GM12878 (cell line): ENCODE results near the gene GJA4. TPM values are rescaled to one million over a fixed set of nuclear protein-coding genes. Genes with fewer than 3 reads are reported as not detected.

ENCODE experiments used
- ATAC-seq: fragments of 200-7000 bp; cut with Tn5 transposase; 3 replicates; pipeline ENCODE4 v1.9.1; 2020; ENCODE audit warnings: mild to moderate bottlenecking, moderate library complexity
- BruUV-seq: library from RNA; stranded (reverse); fragments of 400-500 nt; replicated peaks from 2 replicates; lab custom pipeline; 2021; lab: Mats Ljungman, UMichigan
- CTCF ChIA-PET: fragments of 300-600 bp; sonication (Branson Sonifier 250); formaldehyde crosslinking; extraction: SDS; loops from one replicate; lab custom pipeline; 2021; ENCODE audit warnings: inconsistent platforms; lab: Yijun Ruan, JAX
- POLR2A ChIA-PET: fragments of 350-600 bp; formaldehyde crosslinking; extraction: SDS; loops from one replicate; lab custom pipeline; 2021; ENCODE audit warnings: inconsistent platforms; lab: Charles Lee
- RAD21 ChIA-PET: fragments of 300-600 bp; sonication (Branson Sonifier 250); formaldehyde crosslinking; loops from one replicate; lab custom pipeline; 2023; ENCODE audit warnings: antibody characterized with exemption; ENCODE audit not compliant: unreplicated experiment; lab: Charles Lee
- SMC1A ChIA-PET: fragments of 300-600 bp; sonication (Branson Sonifier 250); formaldehyde crosslinking; loops from one replicate; lab custom pipeline; 2023; ENCODE audit not compliant: unreplicated experiment, uncharacterized antibody; lab: Charles Lee
- DNase-seq: peaks from one replicate; pipeline ENCODE4 v3.0.0-alpha.2; 2011; ENCODE audit warnings: low read depth, low spot score
- FAIRE-seq: peaks from 3 replicates; lab custom pipeline; 2011; peaks lifted over from hg19 to GRCh38; lab: Jason Lieb, UNC
- H2AFZ ChIP-seq: 2 replicates; pipeline ENCODE4 v1.6.0; 2011; ENCODE audit warnings: low read depth, low read length, control low read depth; ENCODE audit not compliant: control insufficient read depth
- H3K27ac ChIP-seq: 2 replicates; pipeline ENCODE4 v1.5.1; 2011; ENCODE audit warnings: control low read depth; ENCODE audit not compliant: control insufficient read depth, insufficient read depth
- H3K27me3 ChIP-seq, 2 experiments: replicated peaks in 1 of 2; 2 replicates each; pipeline versions ENCODE4 v1.6.0 to v1.6.1; 2011; ENCODE audit warnings: low read length in 1 of 2; ENCODE audit not compliant: control insufficient read depth in 2 of 2, insufficient read depth in 2 of 2
- H3K36me3 ChIP-seq, 2 experiments: 2 replicates each; pipeline ENCODE4 v1.5.1; 2011; ENCODE audit warnings: low read length in 1 of 2; ENCODE audit not compliant: control insufficient read depth in 2 of 2, insufficient read depth in 2 of 2
- H3K4me1 ChIP-seq: 2 replicates; pipeline ENCODE4 v1.6.1; 2011; ENCODE audit warnings: mild to moderate bottlenecking, low read length, moderate library complexity, mixed read lengths; ENCODE audit not compliant: control insufficient read depth, insufficient read depth
- H3K4me2 ChIP-seq: 2 replicates; pipeline ENCODE4 v1.6.0; 2011; ENCODE audit warnings: control low read depth; ENCODE audit not compliant: control insufficient read depth, insufficient read depth
- H3K4me3 ChIP-seq: fragments of 200-600 bp; sonication (generic); 2 replicates; pipeline ENCODE4 v1.5.1; 2016
- H3K79me2 ChIP-seq: 2 replicates; pipeline ENCODE4 v1.6.0; 2011; ENCODE audit warnings: low read length; ENCODE audit not compliant: control insufficient read depth, insufficient read depth
- H3K9ac ChIP-seq: 2 replicates; pipeline ENCODE4 v1.8.0; 2011; ENCODE audit warnings: low read length, control low read depth, mixed read lengths; ENCODE audit not compliant: control insufficient read depth, insufficient read depth
- H3K9me3 ChIP-seq: replicated peaks from 3 replicates; pipeline ENCODE4 v1.5.1; 2011; ENCODE audit warnings: mild to moderate bottlenecking, low read length; ENCODE audit not compliant: control insufficient read depth, insufficient read depth
- H4K20me1 ChIP-seq: 2 replicates; pipeline ENCODE4 v1.6.0; 2011; ENCODE audit not compliant: control insufficient read depth, insufficient read depth
- BMI1 ChIP-seq: fragments of 450-650 bp; IDR thresholded peaks from 2 replicates; pipeline ENCODE4 v1.6.1; 2016; ENCODE audit warnings: mild to moderate bottlenecking, moderate library complexity, borderline replicate concordance
- BRCA1 ChIP-seq: IDR thresholded peaks from 2 replicates; pipeline ENCODE4 v1.6.1; 2011; ENCODE audit warnings: low read depth, low read length, improper control_type of control experiment
- CBX5 ChIP-seq: sonication (generic); IDR thresholded peaks from 2 replicates; pipeline ENCODE4 v1.6.1; 2016; ENCODE audit warnings: low read depth, moderate library complexity, mild to moderate bottlenecking, inconsistent platforms
- IKZF1 ChIP-seq: fragments of 450-650 bp; conservative IDR thresholded peaks from 2 replicates; pipeline ENCODE4 v1.6.1; 2017; ENCODE audit warnings: antibody characterized with exemption, mild to moderate bottlenecking
- MEF2B ChIP-seq: fragments of 450-650 bp; IDR thresholded peaks from 2 replicates; pipeline ENCODE4 v1.6.1; 2018; ENCODE audit warnings: mild to moderate bottlenecking, moderate library complexity; ENCODE audit not compliant: partially characterized antibody, poor library complexity, severe bottlenecking
- MXI1 ChIP-seq: fragments of 150-350 bp; IDR thresholded peaks from 2 replicates; pipeline ENCODE4 v1.6.1; 2011; ENCODE audit warnings: low read depth, mild to moderate bottlenecking, inconsistent platforms, low read length, improper control_type of control experiment
- NR2C2 ChIP-seq: IDR thresholded peaks from 2 replicates; pipeline ENCODE4 v1.6.1; 2011; ENCODE audit warnings: borderline replicate concordance, low read depth; ENCODE audit not compliant: control insufficient read depth, insufficient read length
- NRF1 ChIP-seq: conservative IDR thresholded peaks from 2 replicates; pipeline ENCODE4 v1.6.1; 2011; ENCODE audit warnings: mild to moderate bottlenecking, low read depth, low read length, improper control_type of control experiment
- RBBP5 ChIP-seq: fragments of 200-600 bp; sonication (generic); conservative IDR thresholded peaks from 2 replicates; pipeline ENCODE4 v1.6.1; 2016
- SKIL ChIP-seq: fragments of 450-650 bp; IDR thresholded peaks from 2 replicates; pipeline ENCODE4 v1.6.1; 2017; ENCODE audit warnings: mild to moderate bottlenecking, low read depth, inconsistent platforms; ENCODE audit not compliant: poor library complexity, severe bottlenecking
- ZNF24 ChIP-seq: fragments of 450-650 bp; IDR thresholded peaks from 2 replicates; pipeline ENCODE4 v1.6.1; 2017; ENCODE audit warnings: antibody characterized with exemption, mild to moderate bottlenecking
- WGBS: methylation state at CpG from one replicate; pipeline ENCODE4 v1.1.6; 2016; ENCODE audit warnings: low lambda C conversion rate; ENCODE audit not compliant: insufficient replicate concordance, insufficient coverage; ENCODE audit errors: missing lambda C conversion rate; 5-methylcytosine and 5-hydroxymethylcytosine counted together
- in situ Hi-C: fragments of 300-500 bp; cut with MboI; formaldehyde crosslinking; loops from 9 replicates; pipeline ENCODE4 v1.14.3; 2018; ENCODE audit warnings: mixed read lengths
- intact Hi-C: fragments of 100-400 bp; cut with micrococcal nuclease; formaldehyde crosslinking; loops from one replicate; pipeline ENCODE4 v1.14.2; 2022; ENCODE audit not compliant: unreplicated experiment
- polyA plus RNA-seq, 11 experiments: library from polyadenylated mRNA; depleted of rRNA in 4 of 11; unstranded in 6 of 11; stranded (reverse) in 5 of 11; fragments of >200 nt; fragmentation: Nextera tagmentation in 4 of 11; fragmentation: Illumina TruSeq in 1 of 11; extraction: Ambion mirVana in 4 of 11; extraction: Trizol in 1 of 11; gene quantifications; 1 replicate in 1 of 11; 2 replicates in 10 of 11; pipeline versions ENCODE4 v1.2.1 to v1.2.3, GENCODE V29; 2011 to 2016; ENCODE audit warnings: inconsistent platforms in 2 of 11, missing spikeins in 2 of 11, low read depth in 1 of 11
- total RNA-seq, 4 experiments: library from RNA; depleted of rRNA in 3 of 4; stranded (reverse); fragments of >200 nt in 3 of 4; fragmentation: Illumina TruSeq in 1 of 4; extraction: Trizol in 1 of 4; gene quantifications; 2 replicates each; pipeline versions ENCODE4 v1.2.1 to v1.2.3, GENCODE V29; 2013 to 2021

Gene GJA4
- total and polyA plus RNA-seq, 10 of the 15 experiments (the other 5 are each of a cell fraction or from before 2014, with no cell fraction given), result 0.09 to 0.18 TPM; not detected in 8

GRCh38 chr1:34747638-34747941 lies 45.2 kb upstream of the GJA4 start:
- 39% methylated on average over 5 of the region's 6 CpGs for WGBS
- Histone ChIP-seq H3K36me3 (no peaks in the 10 kb centered on the region), H3K9ac (no peak overlapping the region)
- TF ChIP-seq NR2C2, result no peak
- no peak for TF ChIP-seq MXI1
- TF ChIP-seq NRF1, result no peak
- TF ChIP-seq CBX5, result no peak
- no peak for TF ChIP-seq ZNF24
- TF ChIP-seq BMI1, result no peak
- TF ChIP-seq SKIL, result no peak
- TF ChIP-seq BRCA1, result no peak
- no peak for TF ChIP-seq RBBP5
- TF ChIP-seq IKZF1, result no peak
- TF ChIP-seq MEF2B, result no peak
- TF ChIP-seq, all 136 proteins: peak for 0
- Histone ChIP-seq H4K20me1 (no peaks in the 10 kb centered on the region), H2AFZ (no peak overlapping the region), H3K27me3 (no peaks in the 10 kb centered on the region; a peak in 1 of 4 replicates), H3K79me2 (no peaks in the 10 kb centered on the region), H3K9me3 (no peaks in the 10 kb centered on the region), H3K27ac (no peak overlapping the region), H3K4me3 (no peak overlapping the region), H3K4me2 (no peak overlapping the region), H3K4me1 (no peaks in the 10 kb centered on the region)
- intact Hi-C loops, result no loop called here
- ChIA-PET CTCF (no interaction called here), SMC1A (no interaction called here), RAD21 (no interaction called here), POLR2A (no interaction called here)
- ATAC-seq (no peak), FAIRE-seq (no peak), DNase-seq (no peak)
- in situ Hi-C loops, result loop anchor here (10.0 kb wide), 1 partner anchor 1113 kb away; no protein-coding TSS in a partner anchor
- no TSS peak for BruUV-seq
